Activated CD8-positive, alpha-beta T cell treated with anti-CD3 and anti-CD28 coated beads for 36 hours (primary cell): Measurements from ENCODE around the gene GCA. TPM values are rescaled to one million over a fixed set of nuclear protein-coding genes. Genes with fewer than 3 reads are reported as not detected.

Source experiments
- ATAC-seq: fragments of 200-7000 bp; cut with Tn5 transposase; one replicate; pipeline ENCODE4 v1.10.0; 2021; ENCODE audit warnings: mild to moderate bottlenecking, moderate library complexity
- CTCF ChIA-PET: fragments of 350-600 bp; sonication (Branson Sonifier 250); formaldehyde crosslinking; loops from one replicate; lab custom pipeline; 2021; ENCODE audit warnings: antibody characterized with exemption; lab: Charles Lee
- POLR2A ChIA-PET: fragments of 350-600 bp; sonication (Branson Sonifier 250); formaldehyde crosslinking; loops from one replicate; lab custom pipeline; 2021; ENCODE audit warnings: antibody characterized with exemption; lab: Charles Lee
- DNase-seq: peaks from one replicate; pipeline ENCODE4 v3.0.0-alpha.2; 2020
- H3K27ac Mint-ChIP-seq: one replicate; pipeline ENCODE4 v1.8.0; 2021; ENCODE audit warnings: mild to moderate bottlenecking, mixed read lengths
- H3K27me3 Mint-ChIP-seq: one replicate; pipeline ENCODE4 v1.8.0; 2021; ENCODE audit warnings: mixed read lengths
- H3K36me3 Mint-ChIP-seq: one replicate; pipeline ENCODE4 v1.8.0; 2021; ENCODE audit warnings: low read depth, mixed read lengths
- H3K4me1 Mint-ChIP-seq: one replicate; pipeline ENCODE4 v1.8.0; 2021; ENCODE audit warnings: low read depth, mixed read lengths
- H3K4me3 Mint-ChIP-seq: one replicate; pipeline ENCODE4 v1.8.0; 2021; ENCODE audit warnings: mild to moderate bottlenecking, moderate library complexity, mixed read lengths
- H3K9me3 Mint-ChIP-seq: one replicate; pipeline ENCODE4 v1.8.0; 2021; ENCODE audit warnings: mixed read lengths
- intact Hi-C: fragments of 100-400 bp; cut with micrococcal nuclease; formaldehyde crosslinking; loops from one replicate; pipeline ENCODE4 v1.10.0; 2022
- total RNA-seq, 2 experiments: library from RNA; stranded (reverse); gene quantifications; one replicate each; pipeline ENCODE4 v1.2.3, GENCODE V29; 2021
- TF ChIP-seq, protein P1 (sequence below): fragments of 200-600 bp; IDR thresholded peaks from one replicate; pipeline ENCODE4 v1.8.0; 2022; ENCODE audit warnings: antibody characterized with exemption, mild to moderate bottlenecking

The GCA gene
- total RNA-seq, 2 experiments from 2014 or later = 23.4 to 25.2 TPM

DNA sequence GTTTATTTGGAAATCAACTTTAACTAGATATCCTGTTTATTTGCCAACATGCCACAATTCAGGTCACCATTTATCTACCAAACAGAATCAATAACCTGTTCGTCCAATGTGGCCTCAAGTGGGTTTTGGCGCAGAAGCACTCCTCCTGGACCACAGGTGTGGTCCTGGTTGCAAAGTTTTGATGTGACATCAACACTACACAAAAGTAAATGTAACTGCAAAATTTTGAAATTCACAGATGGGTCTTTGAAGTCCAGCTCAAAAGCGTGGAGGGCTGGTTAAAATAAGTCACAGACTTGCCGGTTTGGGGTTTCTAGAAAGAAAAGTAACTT lies 474 bp upstream of the GCA start:
- Mint-ChIP-seq H3K9me3 (no peaks in the 10 kb centered on the region), H3K4me3 (peak overlapping the region; percentile 83), H3K27me3 (no peaks in the 10 kb centered on the region), H3K27ac (peak overlapping the region; percentile 71), H3K36me3 (peaks cover 1% of the 10 kb centered on the region), H3K4me1 (peaks cover 9% of the 10 kb centered on the region)
- ATAC-seq = no peak
- no peak for DNase-seq
- TF ChIP-seq, protein P1, sequence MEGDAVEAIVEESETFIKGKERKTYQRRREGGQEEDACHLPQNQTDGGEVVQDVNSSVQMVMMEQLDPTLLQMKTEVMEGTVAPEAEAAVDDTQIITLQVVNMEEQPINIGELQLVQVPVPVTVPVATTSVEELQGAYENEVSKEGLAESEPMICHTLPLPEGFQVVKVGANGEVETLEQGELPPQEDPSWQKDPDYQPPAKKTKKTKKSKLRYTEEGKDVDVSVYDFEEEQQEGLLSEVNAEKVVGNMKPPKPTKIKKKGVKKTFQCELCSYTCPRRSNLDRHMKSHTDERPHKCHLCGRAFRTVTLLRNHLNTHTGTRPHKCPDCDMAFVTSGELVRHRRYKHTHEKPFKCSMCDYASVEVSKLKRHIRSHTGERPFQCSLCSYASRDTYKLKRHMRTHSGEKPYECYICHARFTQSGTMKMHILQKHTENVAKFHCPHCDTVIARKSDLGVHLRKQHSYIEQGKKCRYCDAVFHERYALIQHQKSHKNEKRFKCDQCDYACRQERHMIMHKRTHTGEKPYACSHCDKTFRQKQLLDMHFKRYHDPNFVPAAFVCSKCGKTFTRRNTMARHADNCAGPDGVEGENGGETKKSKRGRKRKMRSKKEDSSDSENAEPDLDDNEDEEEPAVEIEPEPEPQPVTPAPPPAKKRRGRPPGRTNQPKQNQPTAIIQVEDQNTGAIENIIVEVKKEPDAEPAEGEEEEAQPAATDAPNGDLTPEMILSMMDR = no peak
- intact Hi-C loops = no loop called here
- ChIA-PET CTCF (interaction anchor here (1.2 to 2.0 kb wide), 3 partner anchors 9 to 122 kb away, joined by 3 to 10 read pairs (median 3); no protein-coding TSS in a partner anchor), POLR2A (interaction anchor here (1.0 kb wide), 2 partner anchors 26 to 193 kb away, joined by 3 read pairs; no protein-coding TSS in a partner anchor)

DNA sequence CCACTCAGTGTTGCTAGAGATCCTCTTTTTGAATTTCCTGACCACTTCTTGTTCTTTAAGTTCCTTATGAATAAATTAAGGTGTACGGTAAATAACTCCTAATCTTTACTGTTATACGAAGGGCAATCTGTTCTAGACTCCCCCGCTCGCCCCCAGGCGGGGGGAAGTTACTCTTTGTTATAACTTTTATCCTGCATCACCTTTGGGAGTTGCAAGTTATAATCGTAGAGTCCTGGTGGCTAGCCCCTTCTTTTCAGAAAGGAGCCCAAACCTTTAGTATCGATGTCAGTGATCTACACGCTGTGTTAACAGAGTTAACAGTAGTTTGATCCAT lies 652 bp downstream of the GCA start:
- ChIA-PET POLR2A (no interaction called here), CTCF (interaction anchor here (0.9 to 1.4 kb wide), 2 partner anchors 10 to 17 kb away, joined by 3 to 4 read pairs; no protein-coding TSS in a partner anchor)
- TF ChIP-seq, protein P1 = no peak
- Mint-ChIP-seq H3K27me3 (no peaks in the 10 kb centered on the region), H3K9me3 (no peaks in the 10 kb centered on the region), H3K36me3 (peaks cover 1% of the 10 kb centered on the region), H3K4me1 (peaks cover 9% of the 10 kb centered on the region), H3K27ac (no peak overlapping the region), H3K4me3 (peak overlapping the region; percentile 83)
- no peak for DNase-seq
- intact Hi-C loops = no loop called here
- no peak for ATAC-seq

DNA sequence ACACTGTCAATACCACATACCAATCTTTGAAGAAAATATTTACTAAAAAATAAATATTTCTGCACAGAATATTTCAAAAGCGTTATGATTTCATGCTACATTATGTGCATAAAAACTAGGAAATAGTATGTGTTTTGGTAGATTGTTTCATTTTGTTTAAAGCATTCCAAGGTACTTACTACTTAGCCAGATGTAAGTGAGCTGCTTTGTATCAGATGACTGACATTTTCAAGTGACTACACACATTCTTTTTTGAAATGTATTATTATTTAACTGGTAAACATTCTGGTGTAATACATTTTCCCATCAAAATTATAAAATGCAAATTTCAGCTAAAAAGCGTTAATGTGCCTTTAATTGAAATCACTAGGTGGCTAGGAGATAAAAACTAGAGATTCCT lies 21.5 kb downstream of the GCA start:
- ATAC-seq (no peak), DNase-seq (no peak)
- Mint-ChIP-seq H3K36me3 (no peaks in the 10 kb centered on the region), H3K27ac (no peak overlapping the region), H3K4me1 (no peaks in the 10 kb centered on the region), H3K27me3 (no peaks in the 10 kb centered on the region), H3K9me3 (no peaks in the 10 kb centered on the region), H3K4me3 (no peak overlapping the region)
- intact Hi-C loops = no loop called here
- TF ChIP-seq, protein P1 = no peak
- POLR2A ChIA-PET = no interaction called here
- CTCF ChIA-PET = no interaction called here

DNA sequence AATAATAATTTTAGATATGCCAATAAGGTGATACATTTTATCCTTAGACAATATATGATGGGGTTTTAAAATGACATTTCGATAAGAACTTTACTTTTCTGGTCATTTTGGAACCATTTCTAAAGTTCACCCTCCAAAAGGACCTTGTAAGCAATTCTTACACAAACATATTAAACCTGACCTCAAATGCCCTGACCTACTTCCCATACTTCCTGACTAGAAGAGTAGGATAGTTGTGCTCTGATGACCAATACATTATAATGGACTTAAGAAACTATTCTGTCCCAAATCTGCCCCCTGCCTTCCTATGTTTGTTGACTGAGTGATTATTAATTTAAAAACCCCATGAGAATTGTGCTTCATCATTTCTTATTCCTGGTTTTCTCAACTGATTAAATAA lies 24.6 kb downstream of the GCA start:
- no peaks in the 10 kb centered on the region for H3K4me1 Mint-ChIP-seq
- ATAC-seq (no peak), DNase-seq (no peak)
- H3K27me3 Mint-ChIP-seq = peaks cover 3% of the 10 kb centered on the region
- intact Hi-C loops = no loop called here
- TF ChIP-seq, protein P1 = no peak
- ChIA-PET POLR2A (no interaction called here), CTCF (no interaction called here)
- no peaks in the 10 kb centered on the region for H3K9me3 Mint-ChIP-seq
- H3K27ac Mint-ChIP-seq = no peak overlapping the region
- H3K36me3 Mint-ChIP-seq = no peaks in the 10 kb centered on the region
- no peak overlapping the region for H3K4me3 Mint-ChIP-seq

DNA sequence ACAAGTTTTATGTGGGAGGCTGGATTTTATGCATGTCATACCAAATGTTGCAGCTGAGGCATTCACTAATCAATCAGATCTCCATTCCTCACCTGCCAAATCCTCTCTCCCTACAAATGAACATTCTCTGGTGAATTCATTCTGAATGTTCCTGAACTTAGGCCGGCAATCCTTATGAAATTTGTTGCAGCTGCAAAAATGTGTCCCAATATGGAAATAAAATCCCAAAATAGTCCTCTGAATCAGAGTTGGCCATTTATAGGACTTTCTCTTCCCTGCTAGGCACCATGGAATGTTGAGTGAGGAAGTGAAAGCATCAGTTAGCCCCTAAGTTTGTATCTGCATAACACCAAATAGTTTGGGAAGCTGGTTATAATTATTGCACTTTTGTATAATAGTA lies 25.6 kb downstream of the GCA start:
- intact Hi-C loops = no loop called here
- Mint-ChIP-seq H3K27ac (no peak overlapping the region), H3K4me1 (no peaks in the 10 kb centered on the region), H3K27me3 (peaks cover 3% of the 10 kb centered on the region), H3K36me3 (no peaks in the 10 kb centered on the region), H3K4me3 (no peak overlapping the region), H3K9me3 (no peaks in the 10 kb centered on the region)
- no peak for ATAC-seq
- TF ChIP-seq, protein P1 = no peak
- ChIA-PET POLR2A (no interaction called here), CTCF (no interaction called here)
- DNase-seq = no peak
